ENCODE data around the gene MID2.

The MID2 gene

GRCh38 chrX:107970073-107970472, 144.4 kb downstream of the MID2 start:
- FAIRE-seq, result no peak

- FAIRE-seq, result no peak
Observed at GRCh38 chrX:107971636-107972035, 146.0 kb downstream of the MID2 start.
